Measurements from ENCODE around the gene AGRN. TPM values are rescaled to one million over a fixed set of nuclear protein-coding genes. Genes with fewer than 3 reads are reported as not detected.

AGRN gene
- total and polyA plus RNA-seq, 9 donors = 2.7 to 138 (median 14.3) TPM

GRCh38 chr1:1034439-1034781 is 14.5 kb downstream of the AGRN start:
- no peak for TF ChIP-seq POLR2A (IDR thresholded peaks at IDR 0.05)
- no peak for TF ChIP-seq CTCF (IDR thresholded peaks at IDR 0.05)
- no peak for TF ChIP-seq EP300 (IDR thresholded peaks at IDR 0.05)
- 36 to 59% (median 44%) methylated on average over 20 to 30 of the region's 30 CpGs for WGBS, 3 donors
- no peak for DNase-seq
- intact Hi-C loops (cut with DNase I) = no loop called here
- Histone ChIP-seq H3K36me3 (no peaks in the 10 kb centered on the region), H3K4me1 (ENCODE audit: insufficient read depth) (peaks cover 3% of the 10 kb centered on the region), H3K4me3 (no peak overlapping the region), H3K27ac (no peak overlapping the region), H3K27me3 (no peaks in the 10 kb centered on the region), H3K9me3 (no peaks in the 10 kb centered on the region)

- DNase-seq = no peak
- Histone ChIP-seq H3K36me3 (no peaks in the 10 kb centered on the region), H3K4me3 (no peak overlapping the region), H3K9me3 (no peaks in the 10 kb centered on the region), H3K27me3 (no peaks in the 10 kb centered on the region), H3K27ac (no peak overlapping the region), H3K4me1 (ENCODE audit: insufficient read depth) (peaks cover 9% of the 10 kb centered on the region)
- 91 to 95% (median 94%) methylated on average over 19 of the region's 19 CpGs for WGBS, 3 donors
- TF ChIP-seq EP300 (IDR thresholded peaks at IDR 0.05) = no peak
- no peak for TF ChIP-seq POLR2A (IDR thresholded peaks at IDR 0.05)
- TF ChIP-seq CTCF (IDR thresholded peaks at IDR 0.05) = no peak
- intact Hi-C loops (cut with DNase I) = no loop called here
Observed at GRCh38 chr1:1035291-1035943, 15.5 kb downstream of the AGRN start.

- peaks cover 9% of the 10 kb centered on the region for H3K4me1 ChIP-seq (ENCODE audit: insufficient read depth)
- H3K27me3 ChIP-seq = no peaks in the 10 kb centered on the region
- intact Hi-C loops (cut with DNase I) = no loop called here
- no peaks in the 10 kb centered on the region for H3K36me3 ChIP-seq
- H3K4me3 ChIP-seq = no peak overlapping the region
- 83 to 87% (median 86%) methylated on average over 30 of the region's 30 CpGs for WGBS, 3 donors
- DNase-seq = no peak
- H3K27ac ChIP-seq = no peak overlapping the region
- TF ChIP-seq EP300 (IDR thresholded peaks at IDR 0.05) (no peak), CTCF (IDR thresholded peaks at IDR 0.05) (no peak), POLR2A (IDR thresholded peaks at IDR 0.05) (no peak)
- H3K9me3 ChIP-seq = no peaks in the 10 kb centered on the region
Observed at GRCh38 chr1:1037366-1038327, 17.7 kb downstream of the AGRN start.

- intact Hi-C loops (cut with DNase I) = no loop called here
- Histone ChIP-seq H3K4me3 (no peak overlapping the region), H3K27ac (no peak overlapping the region), H3K27me3 (no peaks in the 10 kb centered on the region), H3K36me3 (no peaks in the 10 kb centered on the region), H3K9me3 (no peaks in the 10 kb centered on the region), H3K4me1 (ENCODE audit: insufficient read depth) (peaks cover 6% of the 10 kb centered on the region)
- no peak for DNase-seq
- WGBS, 3 donors = 93% methylated on average over 6 of the region's 6 CpGs
- no peak for TF ChIP-seq CTCF (IDR thresholded peaks at IDR 0.05)
- TF ChIP-seq POLR2A (IDR thresholded peaks at IDR 0.05) = no peak
- no peak for TF ChIP-seq EP300 (IDR thresholded peaks at IDR 0.05)
Observed at GRCh38 chr1:1038694-1039093, 18.8 kb downstream of the AGRN start.

All from ovary (tissue), 9 donors.